ENCODE measurements around the gene PLPP1.

DNA sequence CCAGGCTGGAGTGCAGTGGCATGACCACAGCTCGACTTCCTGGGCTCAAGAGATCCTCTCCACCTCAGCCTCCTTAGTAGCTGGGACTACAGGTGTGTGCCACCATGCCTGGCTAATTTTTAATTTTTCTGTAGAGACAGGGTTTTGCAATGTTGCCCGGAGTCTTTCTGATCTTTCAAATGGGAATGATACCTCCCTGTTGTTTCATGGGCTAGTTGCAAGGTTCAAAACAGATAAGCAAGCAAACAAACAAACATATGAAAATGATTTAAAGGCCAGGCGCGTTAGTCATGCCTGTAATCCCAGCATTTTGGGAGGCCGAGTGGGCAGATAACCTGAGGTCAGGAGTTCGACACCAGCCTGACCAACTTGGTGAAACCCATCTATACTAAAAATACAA lies 45.3 kb upstream of the PLPP1 start:
- TF ChIP-seq POLR2A (IDR thresholded peaks at IDR 0.05), result no peak
- TF ChIP-seq, protein P1, sequence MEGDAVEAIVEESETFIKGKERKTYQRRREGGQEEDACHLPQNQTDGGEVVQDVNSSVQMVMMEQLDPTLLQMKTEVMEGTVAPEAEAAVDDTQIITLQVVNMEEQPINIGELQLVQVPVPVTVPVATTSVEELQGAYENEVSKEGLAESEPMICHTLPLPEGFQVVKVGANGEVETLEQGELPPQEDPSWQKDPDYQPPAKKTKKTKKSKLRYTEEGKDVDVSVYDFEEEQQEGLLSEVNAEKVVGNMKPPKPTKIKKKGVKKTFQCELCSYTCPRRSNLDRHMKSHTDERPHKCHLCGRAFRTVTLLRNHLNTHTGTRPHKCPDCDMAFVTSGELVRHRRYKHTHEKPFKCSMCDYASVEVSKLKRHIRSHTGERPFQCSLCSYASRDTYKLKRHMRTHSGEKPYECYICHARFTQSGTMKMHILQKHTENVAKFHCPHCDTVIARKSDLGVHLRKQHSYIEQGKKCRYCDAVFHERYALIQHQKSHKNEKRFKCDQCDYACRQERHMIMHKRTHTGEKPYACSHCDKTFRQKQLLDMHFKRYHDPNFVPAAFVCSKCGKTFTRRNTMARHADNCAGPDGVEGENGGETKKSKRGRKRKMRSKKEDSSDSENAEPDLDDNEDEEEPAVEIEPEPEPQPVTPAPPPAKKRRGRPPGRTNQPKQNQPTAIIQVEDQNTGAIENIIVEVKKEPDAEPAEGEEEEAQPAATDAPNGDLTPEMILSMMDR (IDR thresholded peaks at IDR 0.05), result no peak

Measured in testis (tissue), 2 donors.